HepG2 (cell line): ENCODE data around the gene IL36A. TPM values are rescaled to one million over a fixed set of nuclear protein-coding genes. Genes with fewer than 3 reads are reported as not detected.

Experiments
- ATAC-seq: fragments of 200-7000 bp; cut with Tn5 transposase; 3 replicates; pipeline ENCODE4 v1.9.1; 2020; ENCODE audit warnings: mild to moderate bottlenecking, moderate library complexity
- BruUV-seq: library from RNA; stranded (reverse); fragments of 400-500 nt; replicated peaks from 2 replicates; lab custom pipeline; 2021; lab: Mats Ljungman, UMichigan
- CTCF ChIA-PET: fragments of 300-600 bp; formaldehyde crosslinking; extraction: SDS; loops from one replicate; lab custom pipeline; 2021; ENCODE audit warnings: low total read pairs, inconsistent platforms, low intra/inter-chr PET ratio; lab: Yijun Ruan, JAX
- POLR2A ChIA-PET: fragments of 350-600 bp; sonication (Branson Sonifier 250); formaldehyde crosslinking; loops from one replicate; lab custom pipeline; 2020; ENCODE audit warnings: antibody characterized with exemption, inconsistent platforms; lab: Yijun Ruan, JAX
- DNase-seq: peaks from one replicate; pipeline ENCODE4 v3.0.0-alpha.2; 2015; ENCODE audit warnings: low spot score
- FAIRE-seq: peaks from 3 replicates; lab custom pipeline; 2011; peaks lifted over from hg19 to GRCh38; lab: Jason Lieb, UNC
- H2AFZ ChIP-seq: one replicate; pipeline ENCODE4 v1.6.1; 2011; ENCODE audit warnings: low read length, inconsistent platforms
- H3K27ac ChIP-seq: fragments of 300-600 bp; 3 replicates; pipeline ENCODE4 v1.8.0; 2011; ENCODE audit warnings: mixed run types, mild to moderate bottlenecking, mixed read lengths, low read length, inconsistent platforms; ENCODE audit not compliant: insufficient read depth; ENCODE audit errors: extremely low read length
- H3K27me3 ChIP-seq, 2 experiments: fragments of 200-600 bp in 1 of 2; 2 replicates in 1 of 2; 3 replicates in 1 of 2; pipeline versions ENCODE4 v1.6.0 to v1.8.0; 2011; ENCODE audit warnings: low read length in 2 of 2, mild to moderate bottlenecking in 2 of 2, moderate library complexity in 2 of 2, inconsistent platforms in 1 of 2; ENCODE audit not compliant: insufficient read depth in 2 of 2, control insufficient read depth in 1 of 2
- H3K36me3 ChIP-seq, 2 experiments: fragments of 200-600 bp in 1 of 2; replicated peaks in 1 of 2; 2 replicates in 1 of 2; 3 replicates in 1 of 2; pipeline versions ENCODE4 v1.5.1 to v1.8.0; 2011; ENCODE audit warnings: low read length in 2 of 2, inconsistent platforms in 1 of 2; ENCODE audit not compliant: insufficient read depth in 2 of 2, control insufficient read depth in 1 of 2
- H3K4me1 ChIP-seq: 2 replicates; pipeline ENCODE4 v1.5.1; 2012; ENCODE audit warnings: low read length, inconsistent platforms; ENCODE audit not compliant: insufficient read depth
- H3K4me2 ChIP-seq: 2 replicates; pipeline ENCODE4 v1.6.0; 2011; ENCODE audit warnings: low read depth, low read length, inconsistent platforms
- H3K4me3 ChIP-seq, 3 experiments: fragments of 200-600 bp in 1 of 3; sonication (generic), shearing (Covaris generic) in 1 of 3; replicated peaks in 1 of 3; 2 replicates each; pipeline ENCODE4 v1.5.1; 2011 to 2016; ENCODE audit warnings: low read length in 3 of 3, inconsistent platforms in 2 of 3, low read depth in 2 of 3, mild to moderate bottlenecking in 2 of 3, control low read depth in 1 of 3, mixed read lengths in 1 of 3; ENCODE audit not compliant: insufficient read depth in 1 of 3
- H3K79me2 ChIP-seq: one replicate; pipeline ENCODE4 v1.6.1; 2011; ENCODE audit warnings: low read length, inconsistent platforms; ENCODE audit not compliant: insufficient read depth
- H3K9ac ChIP-seq: 2 replicates; pipeline ENCODE4 v1.6.0; 2011; ENCODE audit warnings: mild to moderate bottlenecking, low read depth, low read length, inconsistent platforms; ENCODE audit not compliant: insufficient read depth
- H3K9me3 ChIP-seq: 2 replicates; pipeline ENCODE4 v1.5.1; 2012; ENCODE audit warnings: mild to moderate bottlenecking, low read length
- H4K20me1 ChIP-seq: 2 replicates; pipeline ENCODE4 v1.6.0; 2011; ENCODE audit warnings: inconsistent platforms, mild to moderate bottlenecking, low read length, moderate library complexity; ENCODE audit not compliant: insufficient read depth
- MAZ ChIP-seq, 2 experiments: sonication (generic) in 1 of 2; formaldehyde crosslinking in 1 of 2; IDR thresholded peaks; 2 replicates each; pipeline versions ENCODE4 v1.5.0 to v1.6.1; 2012 to 2020; ENCODE audit warnings: low read depth in 2 of 2, mild to moderate bottlenecking in 2 of 2, borderline replicate concordance in 1 of 2, improper control_type of control experiment in 1 of 2, low read length in 1 of 2, missing genetic modification reagents in 1 of 2, moderate library complexity in 1 of 2
- SRSF1 ChIP-seq: fragments of 200-400 bp; formaldehyde crosslinking; optimal IDR thresholded peaks from 2 replicates; pipeline ENCODE3; 2017; ENCODE audit warnings: mild to moderate bottlenecking, low read depth, low read length, moderate library complexity
- TBL1XR1 ChIP-seq: fragments of 150-350 bp; IDR thresholded peaks from 2 replicates; pipeline ENCODE4 v1.6.1; 2014; ENCODE audit warnings: borderline replicate concordance, low read length; ENCODE audit not compliant: partially characterized antibody
- ZBTB21 ChIP-seq: sonication (generic); formaldehyde crosslinking; IDR thresholded peaks from 2 replicates; pipeline ENCODE4 v1.4.0; 2020; ENCODE audit warnings: missing genetic modification reagents
- ZKSCAN1 ChIP-seq: fragments of 150-350 bp; IDR thresholded peaks from 2 replicates; pipeline ENCODE4 v1.6.1; 2014; ENCODE audit warnings: low read length
- ZNF501 ChIP-seq: sonication (generic); formaldehyde crosslinking; IDR thresholded peaks from 2 replicates; pipeline ENCODE4 v1.5.1; 2020; ENCODE audit warnings: mild to moderate bottlenecking, moderate library complexity, missing genetic modification reagents
- ZNF550 ChIP-seq: sonication (generic); formaldehyde crosslinking; IDR thresholded peaks from 2 replicates; pipeline ENCODE4 v1.4.0; 2020; ENCODE audit warnings: mild to moderate bottlenecking, missing genetic modification reagents, borderline replicate concordance
- ZNF589 ChIP-seq: sonication (generic); formaldehyde crosslinking; conservative IDR thresholded peaks from 2 replicates; pipeline ENCODE4 v1.8.0; 2022; ENCODE audit warnings: mild to moderate bottlenecking, moderate library complexity, missing genetic modification reagents
- ZNF720 ChIP-seq: sonication (generic); formaldehyde crosslinking; IDR thresholded peaks from 2 replicates; pipeline ENCODE4 v1.4.0; 2020; ENCODE audit warnings: missing genetic modification reagents
- WGBS: methylation state at CpG from one replicate; pipeline ENCODE4 v1.1.6; 2017; ENCODE audit warnings: low lambda C conversion rate; 5-methylcytosine and 5-hydroxymethylcytosine counted together
- in situ Hi-C: cut with HindIII; loops from 2 replicates; pipeline ENCODE4 v1.10.0; 2017; ENCODE audit warnings: low pct_unique_long_range_greater_than_20kb; ENCODE audit not compliant: extremely low pct_ligation_motif_present
- intact Hi-C: fragments of 100-400 bp; cut with micrococcal nuclease; formaldehyde crosslinking; loops from one replicate; pipeline ENCODE4 v1.10.0; 2022; ENCODE audit not compliant: unreplicated experiment
- polyA plus RNA-seq, 8 experiments: library from polyadenylated mRNA; depleted of rRNA in 3 of 8; stranded (reverse) in 7 of 8; unstranded in 1 of 8; fragments of >200 nt; fragmentation: Illumina TruSeq in 4 of 8; extraction: Trizol in 4 of 8; gene quantifications; 2 replicates each; pipeline versions ENCODE4 v1.2.1 to v1.2.3, GENCODE V29; 2011 to 2016; ENCODE audit warnings: low read depth in 4 of 8, missing spikeins in 1 of 8, mixed read lengths in 1 of 8; ENCODE audit not compliant: insufficient read depth in 1 of 8
- total RNA-seq, 5 experiments: library from RNA; depleted of rRNA; stranded (reverse); fragments of >200 nt; fragmentation: Illumina TruSeq; extraction: Trizol; gene quantifications; 2 replicates each; pipeline ENCODE4 v1.2.3, GENCODE V29; 2016; ENCODE audit warnings: low read depth in 1 of 5
- TF ChIP-seq, protein P1 (sequence below): sonication (generic); formaldehyde crosslinking; IDR thresholded peaks from 2 replicates; pipeline ENCODE4 v1.9.0; 2021; ENCODE audit warnings: missing genetic modification reagents, borderline replicate concordance
- TF ChIP-seq, protein P2 (sequence below): IDR thresholded peaks from 2 replicates; pipeline ENCODE4 v1.6.1; 2012; ENCODE audit warnings: low read depth, low read length, improper control_type of control experiment
- TF ChIP-seq, protein P3 (sequence below): IDR thresholded peaks from 2 replicates; pipeline ENCODE4 v1.6.1; 2016; ENCODE audit warnings: missing biosample characterization, missing genetic modification reagents, low read depth

The IL36A gene
- total and polyA plus RNA-seq, 2 of the 13 experiments (the other 11 are each of a cell fraction or from before 2014, with no cell fraction given) = not detected

DNA sequence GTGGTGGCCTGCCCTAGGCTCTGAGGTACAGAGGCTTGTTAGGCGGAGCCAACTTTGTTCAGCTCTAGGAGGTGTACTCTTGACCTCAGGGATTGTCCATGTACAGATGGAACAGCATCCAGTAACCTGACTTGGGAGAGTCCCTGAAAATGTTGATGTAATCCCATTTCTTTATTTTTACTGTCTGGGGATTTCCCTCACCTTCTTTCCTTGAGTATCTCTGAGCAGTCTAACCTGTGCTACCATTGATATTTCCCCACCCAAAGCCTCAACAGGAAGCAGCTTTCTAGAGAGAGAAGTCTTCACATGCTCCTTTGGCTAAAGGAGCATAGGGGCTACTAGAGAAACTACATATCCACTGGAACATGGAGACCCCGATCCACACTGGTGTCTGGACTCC lies 10.4 kb downstream of the IL36A start:
- Histone ChIP-seq H3K4me3 (no peak overlapping the region), H3K27ac (no peak overlapping the region), H3K79me2 (no peaks in the 10 kb centered on the region), H3K9ac (no peak overlapping the region), H4K20me1 (no peaks in the 10 kb centered on the region), H3K27me3 (no peaks in the 10 kb centered on the region), H2AFZ (no peak overlapping the region), H3K4me1 (no peaks in the 10 kb centered on the region), H3K9me3 (no peaks in the 10 kb centered on the region), H3K4me2 (no peak overlapping the region), H3K36me3 (no peaks in the 10 kb centered on the region)
- no peak for ATAC-seq
- TF ChIP-seq, protein P1, sequence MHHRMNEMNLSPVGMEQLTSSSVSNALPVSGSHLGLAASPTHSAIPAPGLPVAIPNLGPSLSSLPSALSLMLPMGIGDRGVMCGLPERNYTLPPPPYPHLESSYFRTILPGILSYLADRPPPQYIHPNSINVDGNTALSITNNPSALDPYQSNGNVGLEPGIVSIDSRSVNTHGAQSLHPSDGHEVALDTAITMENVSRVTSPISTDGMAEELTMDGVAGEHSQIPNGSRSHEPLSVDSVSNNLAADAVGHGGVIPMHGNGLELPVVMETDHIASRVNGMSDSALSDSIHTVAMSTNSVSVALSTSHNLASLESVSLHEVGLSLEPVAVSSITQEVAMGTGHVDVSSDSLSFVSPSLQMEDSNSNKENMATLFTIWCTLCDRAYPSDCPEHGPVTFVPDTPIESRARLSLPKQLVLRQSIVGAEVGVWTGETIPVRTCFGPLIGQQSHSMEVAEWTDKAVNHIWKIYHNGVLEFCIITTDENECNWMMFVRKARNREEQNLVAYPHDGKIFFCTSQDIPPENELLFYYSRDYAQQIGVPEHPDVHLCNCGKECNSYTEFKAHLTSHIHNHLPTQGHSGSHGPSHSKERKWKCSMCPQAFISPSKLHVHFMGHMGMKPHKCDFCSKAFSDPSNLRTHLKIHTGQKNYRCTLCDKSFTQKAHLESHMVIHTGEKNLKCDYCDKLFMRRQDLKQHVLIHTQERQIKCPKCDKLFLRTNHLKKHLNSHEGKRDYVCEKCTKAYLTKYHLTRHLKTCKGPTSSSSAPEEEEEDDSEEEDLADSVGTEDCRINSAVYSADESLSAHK (CRISPR knock-in tag) = no peak
- TF ChIP-seq ZNF589 (CRISPR knock-in tag) (no peak), MAZ (IDR thresholded peaks at IDR 0.05; ENCODE audit: borderline replicate concordance, low read depth, low read length) (no peak), MAZ (CRISPR knock-in tag; IDR thresholded peaks at IDR 0.05; ENCODE audit: low read depth) (no peak), ZNF550 (CRISPR knock-in tag) (no peak), SRSF1 (no peak), ZNF501 (CRISPR knock-in tag) (no peak), ZNF720 (CRISPR knock-in tag) (no peak), ZKSCAN1 (no peak), TBL1XR1 (no peak), ZBTB21 (CRISPR knock-in tag) (no peak)
- TF ChIP-seq, protein P2, sequence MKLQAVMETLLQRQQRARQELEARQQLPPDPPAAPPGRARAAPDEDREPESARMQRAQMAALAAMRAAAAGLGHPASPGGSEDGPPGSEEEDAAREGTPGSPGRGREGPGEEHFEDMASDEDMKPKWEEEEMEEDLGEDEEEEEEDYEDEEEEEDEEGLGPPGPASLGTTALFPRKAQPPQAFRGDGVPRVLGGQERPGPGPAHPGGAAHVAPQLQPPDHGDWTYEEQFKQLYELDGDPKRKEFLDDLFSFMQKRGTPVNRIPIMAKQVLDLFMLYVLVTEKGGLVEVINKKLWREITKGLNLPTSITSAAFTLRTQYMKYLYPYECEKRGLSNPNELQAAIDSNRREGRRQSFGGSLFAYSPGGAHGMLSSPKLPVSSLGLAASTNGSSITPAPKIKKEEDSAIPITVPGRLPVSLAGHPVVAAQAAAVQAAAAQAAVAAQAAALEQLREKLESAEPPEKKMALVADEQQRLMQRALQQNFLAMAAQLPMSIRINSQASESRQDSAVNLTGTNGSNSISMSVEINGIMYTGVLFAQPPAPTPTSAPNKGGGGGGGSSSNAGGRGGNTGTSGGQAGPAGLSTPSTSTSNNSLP = no peak
- TF ChIP-seq, protein P3, sequence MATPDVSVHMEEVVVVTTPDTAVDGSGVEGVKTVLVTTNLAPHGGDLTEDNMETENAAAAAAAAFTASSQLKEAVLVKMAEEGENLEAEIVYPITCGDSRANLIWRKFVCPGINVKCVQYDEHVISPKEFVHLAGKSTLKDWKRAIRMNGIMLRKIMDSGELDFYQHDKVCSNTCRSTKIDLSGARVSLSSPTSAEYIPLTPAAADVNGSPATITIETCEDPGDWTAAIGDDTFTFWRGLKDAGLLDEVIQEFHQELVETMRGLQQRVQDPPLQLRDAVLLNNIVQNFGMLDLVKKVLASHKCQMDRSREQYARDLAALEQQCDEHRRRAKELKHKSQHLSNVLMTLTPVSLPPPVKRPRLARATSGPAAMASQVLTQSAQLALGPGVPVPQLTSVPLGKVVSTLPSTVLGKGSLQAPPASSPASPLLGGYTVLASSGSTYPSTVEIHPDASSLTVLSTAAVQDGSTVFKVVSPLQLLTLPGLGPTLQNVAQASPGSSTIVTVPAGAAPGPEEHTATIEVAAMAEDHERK (CRISPR knock-in tag) = no peak
- no peak for DNase-seq
- ChIA-PET CTCF (no interaction called here), POLR2A (no interaction called here)
- no TSS peak for BruUV-seq
- intact Hi-C loops = no loop called here
- FAIRE-seq = no peak
- in situ Hi-C loops = no loop called here
- WGBS = 0% methylated on average over 2 of the region's 2 CpGs
